ENCODE data around the gene CACNG5. TPM values are rescaled to one million over a fixed set of nuclear protein-coding genes. Genes with fewer than 3 reads are reported as not detected.
"Not testable (repeated sequence)": the region's sequence is repeated elsewhere in the genome, so short reads cannot be mapped to it uniquely, and the experiment has no call there.

The CACNG5 gene
- total and polyA plus RNA-seq, 11 donors, result not detected

GRCh38 chr17:66900126-66901010, 65.5 kb downstream of the CACNG5 start:
- ATAC-seq (no peak), DNase-seq (no peak)
- TF ChIP-seq CTCF (IDR thresholded peaks at IDR 0.05), result peak in 7 of 12 donors; percentile 5 to 37 (median 24)
- no peak for TF ChIP-seq POLR2A (IDR thresholded peaks at IDR 0.05)
- WGBS, 4 donors, result 72 to 77% (median 73%) methylated on average over 9 of the region's 9 CpGs
- Histone ChIP-seq H3K27ac (no peak overlapping the region), H3K4me3 (no peak overlapping the region), H3K36me3 (no peaks in the 10 kb centered on the region), H3K9me3 (no peaks in the 10 kb centered on the region), H3K27me3 (peaks cover 0 to 15% (median 0%) of the 10 kb centered on the region in 9 donors), H3K4me1 (peaks cover 0 to 9% (median 6%) of the 10 kb centered on the region in 12 donors)
- intact Hi-C loops (cut with DNase I), result loop anchor here in 1 of 10 donors (5.0 kb wide), 1 partner anchor 163 kb away; no protein-coding TSS in a partner anchor

- H3K9me3 ChIP-seq, result not testable (repeated sequence)
Measured at GRCh38 chr17:66903296-66903695, 68.4 kb downstream of the CACNG5 start.

GRCh38 chr17:66903781-66904180, 68.9 kb downstream of the CACNG5 start:
- no peaks in the 10 kb centered on the region for H3K36me3 ChIP-seq
- 79 to 89% (median 84%) methylated on average over 6 to 10 of the region's 10 CpGs for WGBS, 4 donors
- no peak overlapping the region for H3K4me3 ChIP-seq
- no peak overlapping the region for H3K27ac ChIP-seq
- H3K9me3 ChIP-seq, result no peaks in the 10 kb centered on the region
- peaks cover 0 to 11% (median 6%) of the 10 kb centered on the region in 12 donors for H3K4me1 ChIP-seq
- H3K27me3 ChIP-seq, result peaks cover 0 to 11% (median 0%) of the 10 kb centered on the region in 9 donors
- DNase-seq, result no peak
- ATAC-seq, result no peak
- intact Hi-C loops (cut with DNase I), result loop anchor here in 1 of 10 donors (5.0 kb wide), 1 partner anchor 166 kb away; no protein-coding TSS in a partner anchor
- TF ChIP-seq CTCF (IDR thresholded peaks at IDR 0.05), result no peak
- TF ChIP-seq POLR2A (IDR thresholded peaks at IDR 0.05), result no peak

More at GRCh38 chr17:66903296-66903695, 68.4 kb downstream of the CACNG5 start:
- H3K27ac ChIP-seq, H3K4me3 ChIP-seq, H3K36me3 ChIP-seq, ATAC-seq, DNase-seq: not testable (repeated sequence)
- Histone ChIP-seq H3K27me3 (peaks cover 0 to 11% (median 0%) of the 10 kb centered on the region in 9 donors), H3K4me1 (peaks cover 0 to 11% (median 6%) of the 10 kb centered on the region in 12 donors)
- WGBS, 4 donors, result 79 to 95% (median 85%) methylated on average over 6 of the region's 6 CpGs
- intact Hi-C loops (cut with DNase I), result loop anchor here in 1 of 10 donors (5.0 kb wide), 1 partner anchor 166 kb away; no protein-coding TSS in a partner anchor

- TF ChIP-seq POLR2A (IDR thresholded peaks at IDR 0.05) (no peak), CTCF (IDR thresholded peaks at IDR 0.05) (no peak)
- intact Hi-C loops (cut with DNase I), result loop anchor here in 6 of 10 donors (5.0 kb wide), 3 partner anchors 168 to 188 kb away; no protein-coding TSS in a partner anchor
- peak overlapping the region in 3 of 12 donors; percentile 1 to 26 (median 22) for H3K27ac ChIP-seq
Measured at GRCh38 chr17:66904760-66905624, 70.1 kb downstream of the CACNG5 start.

More at GRCh38 chr17:66904760-66905624, 70.1 kb downstream of the CACNG5 start:
- ATAC-seq (peak; percentile 11 to 67 (median 52)), DNase-seq (peak in 4 of 5 donors; percentile 34 to 39 (median 36))
- no peaks in the 10 kb centered on the region for H3K36me3 ChIP-seq
- 19 to 30% (median 22%) methylated on average over 12 of the region's 12 CpGs for WGBS, 4 donors
- no peak overlapping the region for H3K4me3 ChIP-seq
- peaks cover 0 to 4% (median 0%) of the 10 kb centered on the region in 9 donors for H3K27me3 ChIP-seq
- H3K4me1 ChIP-seq, result peaks cover 0 to 11% (median 6%) of the 10 kb centered on the region in 12 donors
- no peaks in the 10 kb centered on the region for H3K9me3 ChIP-seq

Data from heart left ventricle (tissue), 16 donors.